Upper lobe of left lung (tissue), 6 donors: ENCODE measurements around the gene ECI1. TPM values are rescaled to one million over a fixed set of nuclear protein-coding genes. Genes with fewer than 3 reads are reported as not detected.
"Not testable (repeated sequence)": the region's sequence is repeated elsewhere in the genome, so short reads cannot be mapped to it uniquely, and the experiment has no call there.

Source experiments
- ATAC-seq, 2 donors: fragments of 200-7000 bp; cut with Tn5 transposase; one replicate each; pipeline ENCODE4 v1.9.1; 2022; ENCODE audit warnings: mild to moderate bottlenecking in 2 of 2, moderate library complexity in 2 of 2; ENCODE audit not compliant: low FRiP score in 2 of 2
- DNase-seq, 2 donors: peaks; one replicate each; pipeline ENCODE4 v3.0.0-alpha.2; 2019 to 2020
- H3K27ac ChIP-seq, 4 donors: fragments of 200-600 bp; sonication (generic); one replicate each; pipeline ENCODE4 v1.5.1; 2016 to 2019
- H3K27me3 ChIP-seq, 4 donors: fragments of 200-600 bp; sonication (generic); one replicate each; pipeline ENCODE4 v1.5.1; 2017 to 2019
- H3K36me3 ChIP-seq, 4 donors: fragments of 200-600 bp; sonication (generic); one replicate each; pipeline ENCODE4 v1.5.1; 2016 to 2019
- H3K4me1 ChIP-seq, 4 donors: fragments of 200-600 bp; sonication (generic); one replicate each; pipeline ENCODE4 v1.5.1; 2018 to 2019
- H3K4me3 ChIP-seq, 4 donors: fragments of 200-600 bp; sonication (generic); one replicate each; pipeline ENCODE4 v1.5.1; 2017 to 2019; ENCODE audit warnings: mild to moderate bottlenecking in 2 of 4, moderate library complexity in 1 of 4
- H3K9me3 ChIP-seq, 4 donors: fragments of 200-600 bp; sonication (generic); one replicate each; pipeline ENCODE4 v1.5.1; 2018 to 2019
- CTCF ChIP-seq, 6 experiments: fragments of 450-650 bp in 4 of 6; fragments of 200-600 bp in 2 of 6; sonication (generic) in 2 of 6; IDR thresholded peaks; one replicate each; pipeline ENCODE4 v1.5.1; 2016 to 2019; ENCODE audit warnings: antibody characterized with exemption in 6 of 6
- EP300 ChIP-seq, 4 donors: sonication (generic); formaldehyde crosslinking; IDR thresholded peaks; one replicate each; pipeline ENCODE4 v1.5.1; 2017; ENCODE audit warnings: antibody characterized with exemption in 4 of 4, control low read depth in 2 of 4
- POLR2A ChIP-seq, 4 donors: fragments of 450-650 bp; IDR thresholded peaks; one replicate each; pipeline ENCODE4 v1.5.1; 2016 to 2017; ENCODE audit warnings: antibody characterized with exemption in 4 of 4, mild to moderate bottlenecking in 2 of 4
- POLR2AphosphoS5 ChIP-seq, 2 donors: sonication (generic); formaldehyde crosslinking; IDR thresholded peaks; one replicate each; pipeline ENCODE4 v1.5.1; 2017; ENCODE audit warnings: antibody characterized with exemption in 2 of 2
- WGBS, 2 donors: methylation state at CpG; one replicate each; pipeline ENCODE4 v1.1.5; 2017 to 2018; 5-methylcytosine and 5-hydroxymethylcytosine counted together
- total RNA-seq, 6 donors: library from RNA; depleted of rRNA in 4 of 6; stranded (reverse); fragments of >200 nt in 4 of 6; gene quantifications; one replicate each; pipeline versions ENCODE4 v1.1.0 to v1.2.1, GENCODE V29; 2016 to 2021
- donor health status: DM: no; HTN: no; CAD: no; lungs with moderate emphysema.
- donor health status: DM: no; HTN: yes; CAD: no; lungs with severe emphysema.

ECI1 gene
- total RNA-seq, 6 donors from 2014 or later, result 48.1 to 75.5 (median 68.2) TPM

- 87 to 90% methylated on average over 12 to 17 of the region's 17 CpGs for WGBS, 2 donors
- Histone ChIP-seq H3K9me3 (no peaks in the 10 kb centered on the region), H3K4me3 (no peak overlapping the region), H3K27ac (no peak overlapping the region), H3K36me3 (peaks cover 12 to 58% (median 45%) of the 10 kb centered on the region in 4 donors), H3K27me3 (no peaks in the 10 kb centered on the region), H3K4me1 (peaks cover 0 to 4% (median 0%) of the 10 kb centered on the region in 4 donors)
- TF ChIP-seq EP300 (IDR thresholded peaks at IDR 0.05) (no peak), CTCF (IDR thresholded peaks at IDR 0.05) (no peak), POLR2A (IDR thresholded peaks at IDR 0.05) (no peak), POLR2AphosphoS5 (IDR thresholded peaks at IDR 0.05) (no peak)
- no peak for DNase-seq
- ATAC-seq, result no peak
Measured at GRCh38 chr16:2244301-2244700, 7.1 kb downstream of the ECI1 start.

GRCh38 chr16:2243781-2244180 lies 7.6 kb downstream of the ECI1 start:
- peaks cover 0 to 4% (median 0%) of the 10 kb centered on the region in 4 donors for H3K4me1 ChIP-seq
- DNase-seq (peak in 1 of 2 donors; percentile 68), ATAC-seq (no peak)
- H3K4me3 ChIP-seq, result no peak overlapping the region
- peaks cover 12 to 58% (median 45%) of the 10 kb centered on the region in 4 donors for H3K36me3 ChIP-seq
- TF ChIP-seq EP300 (IDR thresholded peaks at IDR 0.05) (no peak), POLR2A (IDR thresholded peaks at IDR 0.05) (no peak), POLR2AphosphoS5 (IDR thresholded peaks at IDR 0.05) (no peak), CTCF (IDR thresholded peaks at IDR 0.05) (no peak)
- no peak overlapping the region for H3K27ac ChIP-seq
- H3K27me3 ChIP-seq, result no peaks in the 10 kb centered on the region
- WGBS, 2 donors, result 94 to 95% methylated on average over 10 to 11 of the region's 11 CpGs
- no peaks in the 10 kb centered on the region for H3K9me3 ChIP-seq

- ATAC-seq (no peak), DNase-seq (peak in 1 of 2 donors; percentile 76)
- no peak overlapping the region for H3K4me3 ChIP-seq
- 90 to 98% methylated on average over 4 to 14 of the region's 19 CpGs for WGBS, 2 donors
- H3K36me3 ChIP-seq, result peaks cover 12 to 58% (median 45%) of the 10 kb centered on the region in 4 donors
- H3K27me3 ChIP-seq, result no peaks in the 10 kb centered on the region
- H3K9me3 ChIP-seq, result no peaks in the 10 kb centered on the region
- H3K27ac ChIP-seq, result no peak overlapping the region
- TF ChIP-seq EP300 (IDR thresholded peaks at IDR 0.05) (no peak), CTCF (IDR thresholded peaks at IDR 0.05) (no peak), POLR2A (IDR thresholded peaks at IDR 0.05) (no peak), POLR2AphosphoS5 (IDR thresholded peaks at IDR 0.05) (no peak)
- H3K4me1 ChIP-seq, result peaks cover 0 to 4% (median 0%) of the 10 kb centered on the region in 4 donors
Measured at GRCh38 chr16:2243031-2243528, 8.3 kb downstream of the ECI1 start.

- no peak for ATAC-seq
- H3K36me3 ChIP-seq, result peaks cover 12 to 58% (median 45%) of the 10 kb centered on the region in 4 donors
- WGBS, 2 donors, result 67 to 76% methylated on average over 7 to 11 of the region's 11 CpGs
- H3K27me3 ChIP-seq, result peaks cover 0 to 3% (median 0%) of the 10 kb centered on the region in 4 donors
- no peak overlapping the region for H3K4me3 ChIP-seq
- no peak for DNase-seq
- no peak overlapping the region for H3K27ac ChIP-seq
- peaks cover 0 to 8% (median 3%) of the 10 kb centered on the region in 4 donors for H3K4me1 ChIP-seq
- TF ChIP-seq EP300 (IDR thresholded peaks at IDR 0.05) (no peak), POLR2A (IDR thresholded peaks at IDR 0.05) (no peak), POLR2AphosphoS5 (IDR thresholded peaks at IDR 0.05) (no peak), CTCF (IDR thresholded peaks at IDR 0.05) (no peak)
- no peaks in the 10 kb centered on the region for H3K9me3 ChIP-seq
Measured at GRCh38 chr16:2242598-2242997, 8.8 kb downstream of the ECI1 start.

- not testable (repeated sequence) for H3K27ac ChIP-seq, ATAC-seq, DNase-seq, H3K9me3 ChIP-seq, H3K4me3 ChIP-seq
- Histone ChIP-seq H3K27me3 (peaks cover 0 to 19% (median 10%) of the 10 kb centered on the region in 4 donors), H3K36me3 (peaks cover 12 to 50% (median 37%) of the 10 kb centered on the region in 4 donors), H3K4me1 (peaks cover 12 to 22% (median 21%) of the 10 kb centered on the region in 4 donors)
- WGBS, 2 donors, result 82 to 88% methylated on average over 9 of the region's 9 CpGs
Measured at GRCh38 chr16:2240331-2240730, 11.1 kb downstream of the ECI1 start.
